ENCODE results near the gene BROX. TPM values are rescaled to one million over a fixed set of nuclear protein-coding genes. Genes with fewer than 3 reads are reported as not detected.
"Not testable (repeated sequence)": the region's sequence is repeated elsewhere in the genome, so short reads cannot be mapped to it uniquely, and the experiment has no call there.

Gene BROX
- total RNA-seq, result 100 to 1,000 TPM in 1 of 4 donors, 10 to 100 TPM in 3; 74.2 to 102 (median 78.5) TPM

- DNase-seq (ENCODE audit: low spot score in 2 of 2), result peak; percentile 92 to 99
- TF ChIP-seq POLR2A (IDR thresholded peaks at IDR 0.05), result no peak
- no peak for TF ChIP-seq CTCF (IDR thresholded peaks at IDR 0.05)
- peak within 1 kb of the TSS; percentile 86 for H3K4me3 ChIP-seq (ENCODE audit: low read depth, poor library complexity, severe bottlenecking)
- intact Hi-C loops (cut with DNase I; ENCODE audit: low total_unique reads), result no loop called here
- 0% methylated on average over 27 to 43 of the region's 62 CpGs for WGBS, 2 donors
Measured at GRCh38 chr1:222712253-222713090, at the start of gene BROX, which contains the start of gene AIDA. BROX (plus strand) TSS chr1:222712564; CDS start chr1:222715700, 3,136 bp downstream. AIDA (minus strand) TSS chr1:222712491; CDS start chr1:222712317, 174 bp downstream.

- no peak overlapping the region for H3K4me3 ChIP-seq (ENCODE audit: low read depth, poor library complexity, severe bottlenecking)
- TF ChIP-seq POLR2A (IDR thresholded peaks at IDR 0.05) (no peak), CTCF (IDR thresholded peaks at IDR 0.05) (no peak)
- WGBS, 2 donors, result 95 to 96% methylated on average over 4 of the region's 4 CpGs
- intact Hi-C loops (cut with DNase I; ENCODE audit: low total_unique reads), result no loop called here
- DNase-seq (ENCODE audit: low spot score in 2 of 2), result no peak
Measured at GRCh38 chr1:222663431-222663934, 48.9 kb upstream of the BROX start.

- H3K4me3 ChIP-seq (ENCODE audit: low read depth, poor library complexity, severe bottlenecking), result no peak overlapping the region
- DNase-seq (ENCODE audit: low spot score in 2 of 2), result no peak
- WGBS, 2 donors, result 88 to 90% methylated on average over 7 of the region's 7 CpGs
- intact Hi-C loops (cut with DNase I; ENCODE audit: low total_unique reads), result no loop called here
- TF ChIP-seq POLR2A (IDR thresholded peaks at IDR 0.05) (no peak), CTCF (IDR thresholded peaks at IDR 0.05) (no peak)
Measured at GRCh38 chr1:222665964-222666363, 46.4 kb upstream of the BROX start.

GRCh38 chr1:222668184-222668583 lies 44.2 kb upstream of the BROX start:
- H3K4me3 ChIP-seq (ENCODE audit: low read depth, poor library complexity, severe bottlenecking); DNase-seq (ENCODE audit: low spot score in 2 of 2); intact Hi-C loops (cut with DNase I; ENCODE audit: low total_unique reads): not testable (repeated sequence)
- WGBS, 2 donors, result 67 to 74% methylated on average over 2 of the region's 4 CpGs

- DNase-seq (ENCODE audit: low spot score in 2 of 2); intact Hi-C loops (cut with DNase I; ENCODE audit: low total_unique reads); H3K4me3 ChIP-seq (ENCODE audit: low read depth, poor library complexity, severe bottlenecking): not testable (repeated sequence)
- 89 to 100% methylated on average over 1 of the region's 2 CpGs for WGBS, 2 donors
Measured at GRCh38 chr1:222669107-222669506, 43.3 kb upstream of the BROX start.

GRCh38 chr1:222670110-222670509 lies 42.3 kb upstream of the BROX start:
- TF ChIP-seq POLR2A (IDR thresholded peaks at IDR 0.05) (no peak), CTCF (IDR thresholded peaks at IDR 0.05) (no peak)
- 90 to 93% methylated on average over 1 of the region's 1 CpG for WGBS, 2 donors
- intact Hi-C loops (cut with DNase I; ENCODE audit: low total_unique reads), result no loop called here
- DNase-seq (ENCODE audit: low spot score in 2 of 2), result no peak
- H3K4me3 ChIP-seq (ENCODE audit: low read depth, poor library complexity, severe bottlenecking), result no peak overlapping the region

Measured in lower leg skin (tissue), 4 donors.